Measurements from ENCODE around the gene SPOCK2. TPM values are rescaled to one million over a fixed set of nuclear protein-coding genes. Genes with fewer than 3 reads are reported as not detected.

SPOCK2 gene
- polyA plus RNA-seq, 1 of the 3 experiments (the other 2 are of a cell fraction) = 0.18 TPM

DNA sequence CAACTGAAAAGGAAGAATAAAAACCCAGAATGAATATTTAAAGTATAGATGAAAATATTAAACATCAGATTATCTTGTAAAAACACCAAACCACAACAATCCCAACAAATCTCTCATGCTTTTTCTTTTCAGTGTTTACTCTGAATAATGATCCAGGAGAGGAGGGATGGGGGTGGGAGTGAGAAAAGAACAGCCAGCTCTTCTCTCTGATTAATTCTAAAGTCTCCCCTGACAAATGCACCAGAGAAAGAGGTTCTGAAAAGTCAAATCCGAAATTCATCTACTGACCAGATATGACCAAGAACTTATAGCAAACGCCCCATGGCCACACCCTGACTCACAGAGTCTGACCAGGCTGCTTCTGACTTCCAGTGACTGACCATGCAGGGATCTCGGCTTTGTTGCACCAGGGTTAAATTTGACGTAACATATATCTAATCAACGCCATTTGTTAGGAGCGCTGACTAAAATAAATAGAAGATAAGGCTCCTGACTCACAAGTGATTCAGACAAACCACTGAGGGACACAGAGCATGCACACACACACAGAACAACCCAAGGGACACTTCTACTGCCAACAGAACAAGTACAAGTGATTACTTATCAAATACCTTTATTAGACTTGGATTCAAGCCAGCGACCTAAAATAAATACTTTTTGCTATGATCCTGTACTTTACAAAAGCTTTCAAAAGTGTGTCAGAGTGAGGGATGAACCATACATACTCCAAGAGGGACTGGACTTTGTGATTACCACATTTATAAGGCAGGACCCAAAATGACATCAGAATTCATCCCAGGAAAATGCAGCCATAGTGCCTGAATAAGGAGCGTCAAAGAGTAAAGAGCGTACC is 9.3 kb upstream of the SPOCK2 start (continued):
- TF ChIP-seq, protein P1, sequence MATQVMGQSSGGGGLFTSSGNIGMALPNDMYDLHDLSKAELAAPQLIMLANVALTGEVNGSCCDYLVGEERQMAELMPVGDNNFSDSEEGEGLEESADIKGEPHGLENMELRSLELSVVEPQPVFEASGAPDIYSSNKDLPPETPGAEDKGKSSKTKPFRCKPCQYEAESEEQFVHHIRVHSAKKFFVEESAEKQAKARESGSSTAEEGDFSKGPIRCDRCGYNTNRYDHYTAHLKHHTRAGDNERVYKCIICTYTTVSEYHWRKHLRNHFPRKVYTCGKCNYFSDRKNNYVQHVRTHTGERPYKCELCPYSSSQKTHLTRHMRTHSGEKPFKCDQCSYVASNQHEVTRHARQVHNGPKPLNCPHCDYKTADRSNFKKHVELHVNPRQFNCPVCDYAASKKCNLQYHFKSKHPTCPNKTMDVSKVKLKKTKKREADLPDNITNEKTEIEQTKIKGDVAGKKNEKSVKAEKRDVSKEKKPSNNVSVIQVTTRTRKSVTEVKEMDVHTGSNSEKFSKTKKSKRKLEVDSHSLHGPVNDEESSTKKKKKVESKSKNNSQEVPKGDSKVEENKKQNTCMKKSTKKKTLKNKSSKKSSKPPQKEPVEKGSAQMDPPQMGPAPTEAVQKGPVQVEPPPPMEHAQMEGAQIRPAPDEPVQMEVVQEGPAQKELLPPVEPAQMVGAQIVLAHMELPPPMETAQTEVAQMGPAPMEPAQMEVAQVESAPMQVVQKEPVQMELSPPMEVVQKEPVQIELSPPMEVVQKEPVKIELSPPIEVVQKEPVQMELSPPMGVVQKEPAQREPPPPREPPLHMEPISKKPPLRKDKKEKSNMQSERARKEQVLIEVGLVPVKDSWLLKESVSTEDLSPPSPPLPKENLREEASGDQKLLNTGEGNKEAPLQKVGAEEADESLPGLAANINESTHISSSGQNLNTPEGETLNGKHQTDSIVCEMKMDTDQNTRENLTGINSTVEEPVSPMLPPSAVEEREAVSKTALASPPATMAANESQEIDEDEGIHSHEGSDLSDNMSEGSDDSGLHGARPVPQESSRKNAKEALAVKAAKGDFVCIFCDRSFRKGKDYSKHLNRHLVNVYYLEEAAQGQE (IDR thresholded peaks at IDR 0.05; ENCODE audit: low read depth, low read length) = no peak
- TF ChIP-seq TEAD4 (IDR thresholded peaks at IDR 0.05; ENCODE audit: borderline replicate concordance, insufficient read depth) (no peak; the same call in 1 of the 2 replicates), MXI1 (IDR thresholded peaks at IDR 0.05; ENCODE audit: low read depth, low read length) (no peak), NRF1 (IDR thresholded peaks at IDR 0.05; ENCODE audit: low read depth, low read length) (no peak), TCF12 (IDR thresholded peaks at IDR 0.05) (peak; percentile 61), GATA2 (CRISPR knock-in tag; IDR thresholded peaks at IDR 0.05) (no peak), ELF1 (IDR thresholded peaks at IDR 0.05) (no peak)

DNA sequence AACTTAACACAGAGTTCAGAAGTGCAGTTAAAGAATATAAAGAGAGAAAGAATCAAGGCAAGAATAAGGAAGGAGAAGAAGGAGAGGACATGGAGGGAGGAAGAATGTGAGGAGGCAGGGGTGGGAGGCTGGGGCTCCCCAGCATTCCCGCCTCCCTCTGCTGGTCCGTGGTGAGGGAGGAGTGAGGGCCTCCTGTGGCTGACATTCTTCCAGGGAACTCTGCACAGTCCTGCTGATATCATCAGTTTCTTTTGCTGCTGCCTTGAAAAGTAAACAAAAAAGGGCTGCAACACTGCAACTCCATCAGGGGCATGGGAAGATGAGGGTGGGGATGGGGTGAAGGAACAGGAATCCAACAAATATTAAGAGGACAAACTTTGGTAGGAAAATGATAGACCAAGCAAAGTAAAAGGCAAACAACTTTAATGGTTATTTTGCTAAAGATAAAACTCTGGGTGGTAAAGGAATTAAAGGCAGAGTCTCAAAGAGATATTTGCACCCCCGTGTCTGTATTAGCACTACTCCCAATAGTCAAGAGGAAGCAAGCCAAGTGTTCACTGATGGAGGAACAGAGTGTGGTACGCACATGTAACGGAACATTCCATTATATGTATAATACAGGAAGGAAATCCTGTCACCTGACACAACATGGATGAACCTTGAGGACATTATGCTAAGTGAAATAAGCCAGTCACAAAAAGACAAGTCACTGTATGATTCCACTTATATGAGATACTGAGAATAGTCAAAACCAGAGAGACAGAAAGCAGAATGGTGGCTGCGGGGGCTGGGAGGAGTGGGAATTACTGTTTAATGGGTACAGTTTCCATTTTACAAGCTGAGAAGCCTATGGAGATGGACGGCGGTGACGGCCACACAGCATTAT is 8.0 kb upstream of the SPOCK2 start:
- H4K20me1 ChIP-seq (ENCODE audit: insufficient read depth) = no peaks in the 10 kb centered on the region
- H3K79me2 ChIP-seq (ENCODE audit: insufficient read depth) = no peaks in the 10 kb centered on the region
- WGBS (ENCODE audit: low lambda C conversion rate) = 89% methylated on average over 9 of the region's 9 CpGs
- no peak overlapping the region for H2AFZ ChIP-seq (ENCODE audit: low read depth)
- H3K27me3 ChIP-seq (ENCODE audit: insufficient read depth) = no peaks in the 10 kb centered on the region
- H3K4me2 ChIP-seq = peak overlapping the region; percentile 18; the same call in 1 of the 2 replicates
- ChIA-PET POLR2A (no interaction called here), CTCF (interaction anchor here (0.6 kb wide), 1 partner anchor 24 kb away, joined by 4 read pairs; no protein-coding TSS in a partner anchor)
- no peaks in the 10 kb centered on the region for H3K9me3 ChIP-seq
- peaks cover 2 to 6% of the 10 kb centered on the region in 2 experiments; a peak in 3 of 4 replicates for H3K4me1 ChIP-seq (ENCODE audit: control insufficient read depth in 1 of 2, insufficient read depth in 2 of 2, low read depth in 1 of 2, low read length in 1 of 2)
- H3K9me2 ChIP-seq = no peaks in the 10 kb centered on the region
- H3F3A ChIP-seq (replicated peaks; ENCODE audit: insufficient read depth) = peaks cover 9% of the 10 kb centered on the region
- H3K36me3 ChIP-seq (replicated peaks in 1 of 2; ENCODE audit: control insufficient read depth in 1 of 2, insufficient read depth in 2 of 2, low read length in 1 of 2) = peaks cover 0 to 13% of the 10 kb centered on the region in 2 experiments
- no peak for DNase-seq
- no peak overlapping the region; a peak in 1 of 4 replicates for H3K4me3 ChIP-seq (ENCODE audit: low read depth in 2 of 2, low read length in 1 of 2)
- TF ChIP-seq JUND (IDR thresholded peaks at IDR 0.05) (no peak), SIN3A (IDR thresholded peaks at IDR 0.05; ENCODE audit: borderline replicate concordance, low read depth, low read length) (no peak), MXI1 (IDR thresholded peaks at IDR 0.05; ENCODE audit: low read depth, low read length) (no peak), EZH2phosphoT487 (IDR thresholded peaks at IDR 0.05; ENCODE audit: borderline replicate concordance, low read depth) (no peak), YY1 (IDR thresholded peaks at IDR 0.05; ENCODE audit: low read depth) (no peak), FOSL2 (IDR thresholded peaks at IDR 0.05; ENCODE audit: borderline replicate concordance, low read depth) (no peak), POLR2AphosphoS5 (IDR thresholded peaks at IDR 0.05; ENCODE audit: low read depth, low read length) (no peak)
- TF ChIP-seq, protein P2, sequence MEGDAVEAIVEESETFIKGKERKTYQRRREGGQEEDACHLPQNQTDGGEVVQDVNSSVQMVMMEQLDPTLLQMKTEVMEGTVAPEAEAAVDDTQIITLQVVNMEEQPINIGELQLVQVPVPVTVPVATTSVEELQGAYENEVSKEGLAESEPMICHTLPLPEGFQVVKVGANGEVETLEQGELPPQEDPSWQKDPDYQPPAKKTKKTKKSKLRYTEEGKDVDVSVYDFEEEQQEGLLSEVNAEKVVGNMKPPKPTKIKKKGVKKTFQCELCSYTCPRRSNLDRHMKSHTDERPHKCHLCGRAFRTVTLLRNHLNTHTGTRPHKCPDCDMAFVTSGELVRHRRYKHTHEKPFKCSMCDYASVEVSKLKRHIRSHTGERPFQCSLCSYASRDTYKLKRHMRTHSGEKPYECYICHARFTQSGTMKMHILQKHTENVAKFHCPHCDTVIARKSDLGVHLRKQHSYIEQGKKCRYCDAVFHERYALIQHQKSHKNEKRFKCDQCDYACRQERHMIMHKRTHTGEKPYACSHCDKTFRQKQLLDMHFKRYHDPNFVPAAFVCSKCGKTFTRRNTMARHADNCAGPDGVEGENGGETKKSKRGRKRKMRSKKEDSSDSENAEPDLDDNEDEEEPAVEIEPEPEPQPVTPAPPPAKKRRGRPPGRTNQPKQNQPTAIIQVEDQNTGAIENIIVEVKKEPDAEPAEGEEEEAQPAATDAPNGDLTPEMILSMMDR (IDR thresholded peaks at IDR 0.05) = no peak
- TF ChIP-seq, protein P3, sequence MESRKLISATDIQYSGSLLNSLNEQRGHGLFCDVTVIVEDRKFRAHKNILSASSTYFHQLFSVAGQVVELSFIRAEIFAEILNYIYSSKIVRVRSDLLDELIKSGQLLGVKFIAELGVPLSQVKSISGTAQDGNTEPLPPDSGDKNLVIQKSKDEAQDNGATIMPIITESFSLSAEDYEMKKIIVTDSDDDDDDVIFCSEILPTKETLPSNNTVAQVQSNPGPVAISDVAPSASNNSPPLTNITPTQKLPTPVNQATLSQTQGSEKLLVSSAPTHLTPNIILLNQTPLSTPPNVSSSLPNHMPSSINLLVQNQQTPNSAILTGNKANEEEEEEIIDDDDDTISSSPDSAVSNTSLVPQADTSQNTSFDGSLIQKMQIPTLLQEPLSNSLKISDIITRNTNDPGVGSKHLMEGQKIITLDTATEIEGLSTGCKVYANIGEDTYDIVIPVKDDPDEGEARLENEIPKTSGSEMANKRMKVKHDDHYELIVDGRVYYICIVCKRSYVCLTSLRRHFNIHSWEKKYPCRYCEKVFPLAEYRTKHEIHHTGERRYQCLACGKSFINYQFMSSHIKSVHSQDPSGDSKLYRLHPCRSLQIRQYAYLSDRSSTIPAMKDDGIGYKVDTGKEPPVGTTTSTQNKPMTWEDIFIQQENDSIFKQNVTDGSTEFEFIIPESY (IDR thresholded peaks at IDR 0.05; ENCODE audit: borderline replicate concordance, low read depth) = no peak
- no peak overlapping the region for H3K9ac ChIP-seq
- peak overlapping the region in 1 of 2 experiments; percentile 32; a peak in 1 of 4 replicates for H3K27ac ChIP-seq (ENCODE audit: low read depth in 2 of 2, low read length in 1 of 2)
